Esophagus squamous epithelium (tissue), 4 donors: ENCODE data around the gene CLIC4.

Experiments
- POLR2A ChIP-seq, 4 donors: fragments of 450-650 bp; IDR thresholded peaks; one replicate each; pipeline ENCODE4 v1.6.1; 2017; ENCODE audit warnings: antibody characterized with exemption in 4 of 4, mild to moderate bottlenecking in 4 of 4, moderate library complexity in 3 of 4
- TF ChIP-seq, protein P1 (sequence below), 6 experiments: fragments of 450-650 bp in 4 of 6; fragments of 200-600 bp in 2 of 6; sonication (generic) in 2 of 6; IDR thresholded peaks; one replicate each; pipeline ENCODE4 v1.5.1; 2016 to 2019; ENCODE audit warnings: antibody characterized with exemption in 6 of 6, mild to moderate bottlenecking in 4 of 6, moderate library complexity in 4 of 6

DNA sequence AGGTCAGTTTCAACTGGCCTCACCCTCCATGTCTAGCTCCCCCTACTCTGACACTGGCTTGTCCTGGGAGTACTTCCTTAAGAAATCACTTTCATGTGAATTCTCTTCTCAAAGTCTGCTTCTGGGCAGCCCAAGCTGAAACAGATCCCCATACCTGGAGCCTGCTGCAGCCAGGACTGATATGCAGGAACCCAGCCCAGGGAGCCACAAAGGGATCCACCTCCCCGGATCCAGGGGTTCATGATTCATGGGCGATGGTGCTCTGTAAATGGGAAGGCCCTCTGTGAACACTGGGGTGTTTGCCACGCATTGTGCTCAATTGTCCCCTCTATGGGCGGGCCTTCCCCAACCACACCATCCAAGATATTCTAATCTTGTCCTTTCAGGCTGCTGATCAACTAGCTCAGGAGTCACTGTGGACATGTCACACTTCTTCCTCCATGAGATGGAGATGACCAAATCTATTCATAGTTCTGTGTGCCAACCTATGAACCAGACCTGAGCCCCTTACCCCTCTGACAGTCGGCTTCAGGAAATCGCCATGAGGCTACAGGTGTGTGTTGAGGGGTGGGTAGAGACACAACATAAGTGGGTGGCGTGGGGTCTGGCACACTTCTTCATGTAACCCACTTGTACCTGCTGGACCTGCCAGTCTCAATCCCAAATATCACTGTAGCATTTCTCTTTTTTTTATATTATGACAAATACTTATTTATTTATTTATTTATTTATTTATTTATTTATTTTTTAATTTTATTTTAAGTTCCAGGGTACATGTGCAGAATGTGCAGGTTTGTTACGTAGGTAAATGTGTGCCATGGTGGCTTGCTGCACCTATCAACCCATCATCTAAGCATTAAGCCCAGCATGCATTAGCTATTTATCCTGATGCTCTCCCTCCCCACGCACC, 143.1 kb downstream of the CLIC4 start:
- TF ChIP-seq, protein P1, sequence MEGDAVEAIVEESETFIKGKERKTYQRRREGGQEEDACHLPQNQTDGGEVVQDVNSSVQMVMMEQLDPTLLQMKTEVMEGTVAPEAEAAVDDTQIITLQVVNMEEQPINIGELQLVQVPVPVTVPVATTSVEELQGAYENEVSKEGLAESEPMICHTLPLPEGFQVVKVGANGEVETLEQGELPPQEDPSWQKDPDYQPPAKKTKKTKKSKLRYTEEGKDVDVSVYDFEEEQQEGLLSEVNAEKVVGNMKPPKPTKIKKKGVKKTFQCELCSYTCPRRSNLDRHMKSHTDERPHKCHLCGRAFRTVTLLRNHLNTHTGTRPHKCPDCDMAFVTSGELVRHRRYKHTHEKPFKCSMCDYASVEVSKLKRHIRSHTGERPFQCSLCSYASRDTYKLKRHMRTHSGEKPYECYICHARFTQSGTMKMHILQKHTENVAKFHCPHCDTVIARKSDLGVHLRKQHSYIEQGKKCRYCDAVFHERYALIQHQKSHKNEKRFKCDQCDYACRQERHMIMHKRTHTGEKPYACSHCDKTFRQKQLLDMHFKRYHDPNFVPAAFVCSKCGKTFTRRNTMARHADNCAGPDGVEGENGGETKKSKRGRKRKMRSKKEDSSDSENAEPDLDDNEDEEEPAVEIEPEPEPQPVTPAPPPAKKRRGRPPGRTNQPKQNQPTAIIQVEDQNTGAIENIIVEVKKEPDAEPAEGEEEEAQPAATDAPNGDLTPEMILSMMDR (IDR thresholded peaks at IDR 0.05): no peak
- no peak for TF ChIP-seq POLR2A (IDR thresholded peaks at IDR 0.05)
